COR-L47 (cell line): ENCODE measurements around the gene DCUN1D2.
"Not testable (repeated sequence)": the region's sequence is repeated elsewhere in the genome, so short reads cannot be mapped to it uniquely, and the experiment has no call there.

Source experiments
- DNase-seq: peaks from one replicate; lab custom pipeline; 2025; lab: John Stamatoyannopoulos, UW

Gene DCUN1D2

GRCh38 chr13:113490496-113491417, at the start of gene DCUN1D2:
Gene DCUN1D2 (minus strand): TSS chr13:113490711. CDS start chr13:113490669, 42 bp downstream.
- DNase-seq: peak; percentile 97

GRCh38 chr13:113539822-113540221, 49.3 kb upstream of the DCUN1D2 start:
- DNase-seq: no peak

- DNase-seq: no peak
Observed at GRCh38 chr13:113539176-113539575, 48.7 kb upstream of the DCUN1D2 start.

- DNase-seq: no peak
Observed at GRCh38 chr13:113538689-113539058, 48.2 kb upstream of the DCUN1D2 start.

GRCh38 chr13:113537909-113538688, 47.6 kb upstream of the DCUN1D2 start:
- DNase-seq: no peak

GRCh38 chr13:113537205-113537604, 46.7 kb upstream of the DCUN1D2 start:
- no peak for DNase-seq

GRCh38 chr13:113536461-113537110, 46.1 kb upstream of the DCUN1D2 start:
- no peak for DNase-seq

GRCh38 chr13:113535381-113535781, 44.9 kb upstream of the DCUN1D2 start:
- DNase-seq: peak; percentile 60

- no peak for DNase-seq
Observed at GRCh38 chr13:113534236-113534860, 43.8 kb upstream of the DCUN1D2 start.

GRCh38 chr13:113533161-113533840, 42.8 kb upstream of the DCUN1D2 start:
- DNase-seq: no peak

GRCh38 chr13:113532156-113532806, 41.8 kb upstream of the DCUN1D2 start:
- no peak for DNase-seq

- no peak for DNase-seq
Observed at GRCh38 chr13:113531041-113531873, 40.7 kb upstream of the DCUN1D2 start.

- DNase-seq: no peak
Observed at GRCh38 chr13:113528813-113529180, 38.3 kb upstream of the DCUN1D2 start.

- no peak for DNase-seq
Observed at GRCh38 chr13:113528101-113528812, 37.7 kb upstream of the DCUN1D2 start.

GRCh38 chr13:113527272-113527958, 36.9 kb upstream of the DCUN1D2 start:
- peak; percentile 35 for DNase-seq

GRCh38 chr13:113526466-113527220, 36.1 kb upstream of the DCUN1D2 start:
- peak; percentile 86 for DNase-seq

- DNase-seq: not testable (repeated sequence)
Observed at GRCh38 chr13:113522438-113522837, 31.9 kb upstream of the DCUN1D2 start.

- no peak for DNase-seq
Observed at GRCh38 chr13:113520571-113520970, 30.1 kb upstream of the DCUN1D2 start.
